Astrocyte of the cerebellum (primary cell): Measurements from ENCODE around the gene OR10AD1.

ENCODE experiments used
- DNase-seq: peaks from one replicate; pipeline ENCODE4 v3.0.0-alpha.2; 2011; ENCODE audit warnings: low read depth
- H3K4me3 ChIP-seq: 2 replicates; pipeline ENCODE4 v1.5.1; 2011; ENCODE audit warnings: mild to moderate bottlenecking, low read depth, low read length, moderate library complexity
- CTCF ChIP-seq: IDR thresholded peaks from 2 replicates; pipeline ENCODE4 v1.5.1; 2012; ENCODE audit warnings: low read length, low read depth, moderate library complexity, mild to moderate bottlenecking; ENCODE audit errors: missing control alignments
- in situ Hi-C: cut with HindIII; loops from 2 replicates; pipeline ENCODE4 v1.10.0; 2017; ENCODE audit warnings: low sequenced_read_pairs

Gene OR10AD1

GRCh38 chr12:48193623-48194022 lies 9.5 kb downstream of the OR10AD1 start:
- TF ChIP-seq CTCF, result no peak
- H3K4me3 ChIP-seq, result no peak overlapping the region
- in situ Hi-C loops, result no loop called here
- no peak for DNase-seq

GRCh38 chr12:48192861-48193260 lies 10.2 kb downstream of the OR10AD1 start:
- in situ Hi-C loops, result no loop called here
- no peak for TF ChIP-seq CTCF
- no peak overlapping the region for H3K4me3 ChIP-seq
- DNase-seq, result no peak

GRCh38 chr12:48191096-48191495 lies 12.0 kb downstream of the OR10AD1 start:
- TF ChIP-seq CTCF, result no peak
- in situ Hi-C loops, result no loop called here
- no peak for DNase-seq
- no peak overlapping the region for H3K4me3 ChIP-seq

- in situ Hi-C loops, result no loop called here
- DNase-seq, result peak; percentile 62
Measured at GRCh38 chr12:48189331-48190125, 13.6 kb downstream of the OR10AD1 start.

GRCh38 chr12:48187916-48188695 lies 15.0 kb downstream of the OR10AD1 start:
- H3K4me3 ChIP-seq, result no peak overlapping the region
- in situ Hi-C loops, result no loop called here
- DNase-seq, result no peak
- TF ChIP-seq CTCF, result no peak

More at GRCh38 chr12:48189331-48190125, 13.6 kb downstream of the OR10AD1 start:
- TF ChIP-seq CTCF, result peak; percentile 88
- H3K4me3 ChIP-seq, result no peak overlapping the region

GRCh38 chr12:48185181-48185919 lies 17.7 kb downstream of the OR10AD1 start:
- no peak for DNase-seq
- H3K4me3 ChIP-seq, result no peak overlapping the region
- in situ Hi-C loops, result no loop called here
- TF ChIP-seq CTCF, result no peak
